ENCODE data around the gene AQP6. TPM values are rescaled to one million over a fixed set of nuclear protein-coding genes. Genes with fewer than 3 reads are reported as not detected.

The AQP6 gene
- total RNA-seq, 1 experiment from 2014 or later: not detected

DNA sequence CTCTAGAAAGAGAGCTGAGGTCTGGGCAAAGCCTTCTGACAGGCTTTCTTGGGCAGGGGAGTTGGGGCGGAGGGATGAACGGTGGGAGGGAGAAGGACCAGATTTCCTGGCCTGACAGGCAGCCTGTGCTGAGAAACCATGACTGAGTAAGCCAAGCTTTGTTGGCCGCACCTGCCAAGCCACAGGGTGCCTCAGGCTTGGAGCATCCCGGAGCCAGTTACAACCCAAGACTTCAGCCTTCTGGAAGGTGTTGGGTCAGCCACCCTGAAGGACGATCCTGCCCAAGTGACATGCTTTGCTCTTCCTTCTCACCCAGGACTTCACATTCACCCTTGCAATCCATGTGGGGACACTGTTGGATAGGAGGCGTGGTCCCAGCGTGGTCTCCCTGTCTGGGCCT, 43.2 kb upstream of the AQP6 start:
- no peak overlapping the region for H3K4me3 ChIP-seq
- no peaks in the 10 kb centered on the region for H3K79me2 ChIP-seq (ENCODE audit: low read depth)
- BruUV-seq (replicated peaks): no TSS peak
- intact Hi-C loops (cut with micrococcal nuclease; ENCODE audit: unreplicated experiment): no loop called here
- H3K9me3 ChIP-seq (ENCODE audit: insufficient read depth, low read depth): no peaks in the 10 kb centered on the region
- H3K27me3 ChIP-seq (ENCODE audit: insufficient read depth, low read depth): no peaks in the 10 kb centered on the region
- H3K4me2 ChIP-seq: no peak overlapping the region
- no peak overlapping the region for H3K27ac ChIP-seq
- H3F3A ChIP-seq (ENCODE audit: insufficient read depth, low read depth): no peaks in the 10 kb centered on the region; the same call in 1 of the 2 replicates
- H4K20me1 ChIP-seq (ENCODE audit: insufficient read depth): no peaks in the 10 kb centered on the region
- no peaks in the 10 kb centered on the region for H3K36me3 ChIP-seq (ENCODE audit: low read depth)
- POLR2A ChIA-PET (ENCODE audit: unreplicated experiment): no interaction called here
- CTCF ChIA-PET: interaction anchor here (1.2 kb wide), 1 partner anchor 13 kb away, joined by 3 read pairs; no protein-coding TSS in a partner anchor
- TF ChIP-seq EZH2 (IDR thresholded peaks at IDR 0.05; ENCODE audit: low read depth): no peak
- TF ChIP-seq CTCF (conservative IDR thresholded peaks at IDR 0.05): no peak
- peaks cover 11% of the 10 kb centered on the region for H3K4me1 ChIP-seq (replicated peaks; ENCODE audit: insufficient read depth)
- H2AFZ ChIP-seq: no peak overlapping the region
- no peaks in the 10 kb centered on the region for H3K9me2 ChIP-seq (ENCODE audit: insufficient read depth)
- no peak for DNase-seq

DNA sequence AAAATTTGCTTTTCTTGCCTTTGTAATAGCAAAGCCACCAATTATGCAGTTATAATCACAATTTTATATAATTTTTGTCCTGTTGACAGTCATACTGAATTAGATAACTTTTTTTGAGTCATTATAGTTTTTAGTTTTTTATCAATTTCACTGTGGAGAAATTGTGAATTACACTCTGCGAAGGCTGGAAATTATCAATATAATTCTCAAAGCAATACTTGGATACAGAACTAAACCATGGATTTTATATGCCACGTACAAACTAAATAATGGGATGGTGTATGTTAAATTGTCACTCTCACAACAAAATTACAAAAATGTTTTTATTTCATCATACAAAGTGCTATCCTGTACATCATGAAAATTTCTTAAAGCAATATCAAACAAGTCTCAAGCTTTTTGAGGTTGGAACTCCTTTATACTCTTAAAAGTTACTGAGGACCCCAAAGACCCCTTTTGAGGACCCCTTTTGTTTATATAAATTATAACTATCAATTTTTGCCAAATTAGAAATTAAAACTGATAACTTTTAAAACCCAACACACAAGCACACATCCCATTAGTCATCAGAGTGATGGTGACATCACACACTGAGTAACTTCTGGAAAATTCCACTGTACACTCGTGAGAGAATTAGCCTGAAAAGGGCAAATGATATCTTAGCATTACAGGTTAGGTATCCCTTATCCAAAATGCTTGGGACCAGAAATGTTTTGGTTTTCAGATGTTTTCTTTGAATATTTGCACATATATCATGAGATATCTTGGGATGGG, 42.0 kb upstream of the AQP6 start:
- H3K4me1 ChIP-seq (replicated peaks; ENCODE audit: insufficient read depth): peaks cover 11% of the 10 kb centered on the region

DNA sequence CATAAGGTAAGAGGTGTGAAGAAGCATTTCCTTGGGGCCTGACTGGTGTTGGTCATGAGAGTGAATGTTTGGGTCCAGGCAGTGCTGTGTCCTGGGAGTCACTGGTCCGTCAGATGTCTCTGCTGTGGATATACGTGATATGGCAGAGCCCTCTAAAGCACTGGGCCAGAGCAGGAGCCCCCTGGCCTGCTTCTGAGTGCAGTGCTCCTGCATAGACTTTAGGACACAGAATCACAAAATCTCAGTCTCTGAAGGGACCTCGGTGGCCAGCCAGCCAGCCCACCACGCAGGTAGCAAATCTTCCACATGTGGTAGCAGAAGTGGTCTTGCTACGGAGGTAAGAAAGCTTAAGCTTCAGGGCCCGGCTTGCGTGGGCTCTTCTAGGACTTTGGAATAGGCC, 40.7 kb upstream of the AQP6 start:
- no peaks in the 10 kb centered on the region for H3K9me2 ChIP-seq (ENCODE audit: insufficient read depth)
- no peak for TF ChIP-seq CTCF (conservative IDR thresholded peaks at IDR 0.05)
- no peak for TF ChIP-seq EZH2 (IDR thresholded peaks at IDR 0.05; ENCODE audit: low read depth)
- H3K27ac ChIP-seq: no peak overlapping the region
- no peak overlapping the region for H3K4me3 ChIP-seq
- intact Hi-C loops (cut with micrococcal nuclease; ENCODE audit: unreplicated experiment): no loop called here
- ChIA-PET POLR2A (ENCODE audit: unreplicated experiment) (interaction anchor here (0.6 kb wide), 1 partner anchor 94 kb away, joined by 13 read pairs; no protein-coding TSS in a partner anchor), CTCF (no interaction called here)
- H3K4me1 ChIP-seq (replicated peaks; ENCODE audit: insufficient read depth): peaks cover 11% of the 10 kb centered on the region
- H4K20me1 ChIP-seq (ENCODE audit: insufficient read depth): no peaks in the 10 kb centered on the region
- H2AFZ ChIP-seq: no peak overlapping the region
- no peaks in the 10 kb centered on the region; the same call in 1 of the 2 replicates for H3F3A ChIP-seq (ENCODE audit: insufficient read depth, low read depth)
- BruUV-seq (replicated peaks): no TSS peak
- H3K79me2 ChIP-seq (ENCODE audit: low read depth): no peaks in the 10 kb centered on the region
- H3K4me2 ChIP-seq: no peak overlapping the region
- DNase-seq: no peak
- H3K36me3 ChIP-seq (ENCODE audit: low read depth): no peaks in the 10 kb centered on the region
- H3K27me3 ChIP-seq (ENCODE audit: insufficient read depth, low read depth): no peaks in the 10 kb centered on the region
- no peaks in the 10 kb centered on the region for H3K9me3 ChIP-seq (ENCODE audit: insufficient read depth, low read depth)

More for the DNA sequence above, 42.0 kb upstream of the AQP6 start:
- no peaks in the 10 kb centered on the region; the same call in 1 of the 2 replicates for H3F3A ChIP-seq (ENCODE audit: insufficient read depth, low read depth)
- intact Hi-C loops (cut with micrococcal nuclease; ENCODE audit: unreplicated experiment): no loop called here
- H3K36me3 ChIP-seq (ENCODE audit: low read depth): no peaks in the 10 kb centered on the region
- H3K9me3 ChIP-seq (ENCODE audit: insufficient read depth, low read depth): no peaks in the 10 kb centered on the region
- BruUV-seq (replicated peaks): no TSS peak
- ChIA-PET POLR2A (ENCODE audit: unreplicated experiment) (no interaction called here), CTCF (no interaction called here)
- TF ChIP-seq CTCF (conservative IDR thresholded peaks at IDR 0.05) (no peak), EZH2 (IDR thresholded peaks at IDR 0.05; ENCODE audit: low read depth) (no peak)
- no peaks in the 10 kb centered on the region for H3K9me2 ChIP-seq (ENCODE audit: insufficient read depth)
- no peak overlapping the region for H2AFZ ChIP-seq
- DNase-seq: no peak
- no peaks in the 10 kb centered on the region for H3K27me3 ChIP-seq (ENCODE audit: insufficient read depth, low read depth)
- H3K27ac ChIP-seq: no peak overlapping the region
- no peak overlapping the region for H3K4me3 ChIP-seq
- no peak overlapping the region for H3K4me2 ChIP-seq
- no peaks in the 10 kb centered on the region for H4K20me1 ChIP-seq (ENCODE audit: insufficient read depth)
- H3K79me2 ChIP-seq (ENCODE audit: low read depth): no peaks in the 10 kb centered on the region
